BE2C (cell line): ENCODE data around the gene ERMP1. TPM values are rescaled to one million over a fixed set of nuclear protein-coding genes. Genes with fewer than 3 reads are reported as not detected.
"Not testable (repeated sequence)": the region's sequence is repeated elsewhere in the genome, so short reads cannot be mapped to it uniquely, and the experiment has no call there.

Experiments used
- DNase-seq: peaks from one replicate; pipeline ENCODE4 v3.0.0-alpha.2; 2020
- H3K27me3 ChIP-seq: fragments of 250-450 bp; sonication (Bioruptor Pico); 2 replicates; pipeline ENCODE4 v1.5.1; 2020; ENCODE audit warnings: mild to moderate bottlenecking
- H3K36me3 ChIP-seq: fragments of 250-450 bp; sonication (Bioruptor Pico); 2 replicates; pipeline ENCODE4 v1.5.1; 2020; ENCODE audit warnings: mild to moderate bottlenecking
- H3K4me1 ChIP-seq: fragments of 250-450 bp; sonication (Bioruptor Pico); 2 replicates; pipeline ENCODE4 v1.5.1; 2020
- H3K4me3 ChIP-seq: 2 replicates; pipeline ENCODE4 v1.5.1; 2011; ENCODE audit warnings: low read depth, low read length
- H3K9me3 ChIP-seq: fragments of 250-450 bp; sonication (Bioruptor Pico); 2 replicates; pipeline ENCODE4 v1.5.1; 2020
- polyA plus RNA-seq: library from polyadenylated mRNA; unstranded; fragments of >200 nt; gene quantifications from one replicate; pipeline ENCODE4 v1.2.1, GENCODE V29; 2012; ENCODE audit warnings: low read depth, missing spikeins; ENCODE audit not compliant: insufficient read length, insufficient read depth
- TF ChIP-seq, protein P1 (sequence below): IDR thresholded peaks from 2 replicates; pipeline ENCODE4 v1.5.1; 2012; ENCODE audit warnings: mild to moderate bottlenecking, low read depth, low read length

ERMP1 gene, protein sequence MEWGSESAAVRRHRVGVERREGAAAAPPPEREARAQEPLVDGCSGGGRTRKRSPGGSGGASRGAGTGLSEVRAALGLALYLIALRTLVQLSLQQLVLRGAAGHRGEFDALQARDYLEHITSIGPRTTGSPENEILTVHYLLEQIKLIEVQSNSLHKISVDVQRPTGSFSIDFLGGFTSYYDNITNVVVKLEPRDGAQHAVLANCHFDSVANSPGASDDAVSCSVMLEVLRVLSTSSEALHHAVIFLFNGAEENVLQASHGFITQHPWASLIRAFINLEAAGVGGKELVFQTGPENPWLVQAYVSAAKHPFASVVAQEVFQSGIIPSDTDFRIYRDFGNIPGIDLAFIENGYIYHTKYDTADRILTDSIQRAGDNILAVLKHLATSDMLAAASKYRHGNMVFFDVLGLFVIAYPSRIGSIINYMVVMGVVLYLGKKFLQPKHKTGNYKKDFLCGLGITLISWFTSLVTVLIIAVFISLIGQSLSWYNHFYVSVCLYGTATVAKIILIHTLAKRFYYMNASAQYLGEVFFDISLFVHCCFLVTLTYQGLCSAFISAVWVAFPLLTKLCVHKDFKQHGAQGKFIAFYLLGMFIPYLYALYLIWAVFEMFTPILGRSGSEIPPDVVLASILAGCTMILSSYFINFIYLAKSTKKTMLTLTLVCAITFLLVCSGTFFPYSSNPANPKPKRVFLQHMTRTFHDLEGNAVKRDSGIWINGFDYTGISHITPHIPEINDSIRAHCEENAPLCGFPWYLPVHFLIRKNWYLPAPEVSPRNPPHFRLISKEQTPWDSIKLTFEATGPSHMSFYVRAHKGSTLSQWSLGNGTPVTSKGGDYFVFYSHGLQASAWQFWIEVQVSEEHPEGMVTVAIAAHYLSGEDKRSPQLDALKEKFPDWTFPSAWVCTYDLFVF
- 1.6 TPM for polyA plus RNA-seq

DNA sequence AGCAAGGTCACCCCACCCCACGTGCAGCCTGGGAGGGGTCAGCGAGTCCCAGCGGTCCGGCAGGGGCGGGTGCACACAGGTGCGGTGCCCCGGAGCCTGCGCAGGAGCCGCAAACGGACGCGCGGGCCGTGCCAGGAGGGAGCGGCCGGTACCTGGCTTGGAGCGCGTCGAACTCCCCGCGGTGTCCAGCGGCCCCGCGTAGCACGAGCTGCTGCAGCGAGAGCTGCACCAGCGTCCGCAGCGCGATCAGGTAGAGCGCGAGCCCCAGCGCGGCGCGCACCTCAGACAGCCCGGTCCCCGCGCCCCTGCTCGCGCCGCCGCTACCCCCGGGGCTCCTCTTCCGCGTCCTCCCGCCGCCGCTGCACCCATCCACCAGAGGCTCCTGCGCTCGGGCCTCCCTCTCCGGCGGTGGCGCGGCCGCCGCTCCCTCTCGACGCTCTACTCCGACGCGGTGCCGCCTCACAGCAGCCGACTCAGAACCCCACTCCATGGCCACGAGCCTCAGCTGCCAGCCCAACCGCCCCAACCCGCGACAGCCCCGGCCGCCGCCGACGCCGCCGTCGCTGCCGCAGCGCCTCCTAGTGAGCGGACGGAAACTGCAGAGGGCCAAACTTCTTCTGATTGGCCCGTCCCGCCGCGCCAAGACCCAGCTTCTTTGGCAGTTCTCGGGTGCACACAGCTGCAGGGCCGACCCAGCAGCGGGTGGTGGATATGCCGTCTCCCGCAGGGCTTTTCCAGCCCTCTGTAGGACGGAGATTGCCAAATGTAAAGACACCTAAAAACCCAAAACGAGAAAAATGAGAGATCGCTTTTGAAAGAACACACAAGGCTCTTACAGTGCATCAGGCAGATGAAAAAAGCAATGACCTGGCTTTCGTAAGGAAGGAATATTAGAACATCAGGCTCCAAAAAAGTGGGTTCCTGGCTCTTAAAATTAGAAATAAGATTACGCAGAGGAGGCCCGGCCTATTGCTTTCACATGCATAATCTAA is at the start of gene ERMP1:
Gene ERMP1, minus strand, starts transcription at position 580 of the 992 bp plus-strand sequence. Its CDS starts 90 bp downstream, at position 490.
- peak; percentile 88 for DNase-seq
- Histone ChIP-seq H3K4me1 (no peaks in the 10 kb centered on the region; the same call in 1 of the 2 replicates), H3K4me3 (peak within 1 kb of the TSS; percentile 74), H3K9me3 (no peaks in the 10 kb centered on the region), H3K36me3 (no peaks in the 10 kb centered on the region), H3K27me3 (no peaks in the 10 kb centered on the region; the same call in 1 of the 2 replicates)
- TF ChIP-seq, protein P1, sequence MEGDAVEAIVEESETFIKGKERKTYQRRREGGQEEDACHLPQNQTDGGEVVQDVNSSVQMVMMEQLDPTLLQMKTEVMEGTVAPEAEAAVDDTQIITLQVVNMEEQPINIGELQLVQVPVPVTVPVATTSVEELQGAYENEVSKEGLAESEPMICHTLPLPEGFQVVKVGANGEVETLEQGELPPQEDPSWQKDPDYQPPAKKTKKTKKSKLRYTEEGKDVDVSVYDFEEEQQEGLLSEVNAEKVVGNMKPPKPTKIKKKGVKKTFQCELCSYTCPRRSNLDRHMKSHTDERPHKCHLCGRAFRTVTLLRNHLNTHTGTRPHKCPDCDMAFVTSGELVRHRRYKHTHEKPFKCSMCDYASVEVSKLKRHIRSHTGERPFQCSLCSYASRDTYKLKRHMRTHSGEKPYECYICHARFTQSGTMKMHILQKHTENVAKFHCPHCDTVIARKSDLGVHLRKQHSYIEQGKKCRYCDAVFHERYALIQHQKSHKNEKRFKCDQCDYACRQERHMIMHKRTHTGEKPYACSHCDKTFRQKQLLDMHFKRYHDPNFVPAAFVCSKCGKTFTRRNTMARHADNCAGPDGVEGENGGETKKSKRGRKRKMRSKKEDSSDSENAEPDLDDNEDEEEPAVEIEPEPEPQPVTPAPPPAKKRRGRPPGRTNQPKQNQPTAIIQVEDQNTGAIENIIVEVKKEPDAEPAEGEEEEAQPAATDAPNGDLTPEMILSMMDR: peak; percentile 73

DNA sequence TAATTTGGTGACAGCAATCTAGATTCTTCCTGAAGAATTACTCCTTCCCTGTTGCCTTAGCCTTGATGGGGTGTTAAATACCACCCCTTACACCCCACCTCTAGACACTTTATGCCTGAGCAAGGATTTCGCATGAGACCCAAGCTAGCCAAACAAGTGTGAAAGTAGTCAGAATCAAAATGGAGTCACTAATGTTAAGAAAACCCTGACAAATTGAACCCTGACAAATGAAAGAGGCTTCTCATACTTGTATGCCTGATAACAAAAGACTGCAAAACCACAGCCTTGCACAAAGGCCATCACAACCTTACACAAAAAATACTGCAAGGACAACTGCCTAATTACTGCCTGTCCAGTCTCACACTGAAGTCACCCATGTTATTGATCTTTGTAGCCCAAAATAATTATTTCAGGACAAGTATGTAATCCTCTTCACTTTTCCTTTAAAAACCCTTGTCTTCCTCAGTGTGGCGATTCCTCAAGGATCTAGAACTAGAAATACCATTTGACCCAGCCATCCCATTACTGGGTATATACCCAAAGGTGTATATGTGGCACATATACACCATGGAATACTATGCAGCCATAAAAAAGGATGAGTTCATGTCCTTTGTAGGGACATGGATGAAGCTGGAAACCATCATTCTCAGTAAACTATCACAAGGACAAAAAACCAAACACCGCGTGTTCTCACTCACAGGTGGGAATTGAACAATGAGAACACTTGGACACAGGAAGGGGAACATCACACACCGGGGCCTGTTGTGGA is 49.5 kb upstream of the ERMP1 start:
- not testable (repeated sequence) for DNase-seq, H3K36me3 ChIP-seq, H3K4me1 ChIP-seq, H3K9me3 ChIP-seq, H3K4me3 ChIP-seq, H3K27me3 ChIP-seq

DNA sequence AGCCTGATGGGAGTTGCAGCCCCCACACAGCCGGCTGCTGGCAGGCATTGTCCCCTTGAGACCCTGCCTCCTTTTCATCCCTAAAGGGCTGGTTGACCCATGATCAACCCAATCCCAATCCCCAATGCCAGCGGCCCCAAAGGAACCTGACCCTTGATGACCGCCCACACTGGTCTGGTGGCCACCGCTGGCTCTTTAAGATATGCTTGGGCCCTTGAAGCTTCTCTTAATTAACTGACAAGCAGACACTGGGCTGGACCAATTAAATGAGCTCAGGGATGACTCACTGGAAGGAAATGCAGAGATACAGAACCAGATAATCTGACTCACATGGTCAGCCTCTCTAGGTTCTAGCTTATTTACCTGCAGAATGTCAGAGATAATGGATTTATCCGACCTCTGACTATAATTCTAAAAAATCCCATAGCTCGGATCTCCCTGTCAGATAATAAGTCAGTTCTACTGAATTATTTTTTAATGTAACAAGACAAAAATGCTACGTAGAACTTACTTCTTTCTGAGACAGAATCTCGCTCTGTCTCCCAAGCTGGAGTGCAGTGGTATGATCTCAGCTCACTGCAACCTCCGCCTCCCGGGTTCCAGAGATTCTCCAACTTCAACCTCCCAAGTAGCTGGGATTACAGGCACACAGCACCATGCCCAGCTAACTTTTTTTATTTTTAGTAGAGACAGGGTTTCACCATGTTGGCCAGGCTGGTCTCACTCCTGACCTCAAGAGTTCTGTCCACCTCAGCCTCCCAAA is 46.7 kb upstream of the ERMP1 start:
- no peaks in the 10 kb centered on the region for H3K36me3 ChIP-seq
- H3K4me3 ChIP-seq: peak overlapping the region; percentile 1; the same call in 1 of the 2 replicates
- no peaks in the 10 kb centered on the region; the same call in 1 of the 2 replicates for H3K9me3 ChIP-seq
- peaks cover 5% of the 10 kb centered on the region for H3K4me1 ChIP-seq
- DNase-seq: peak; percentile 35
- no peaks in the 10 kb centered on the region for H3K27me3 ChIP-seq
- TF ChIP-seq, protein P1: no peak

DNA sequence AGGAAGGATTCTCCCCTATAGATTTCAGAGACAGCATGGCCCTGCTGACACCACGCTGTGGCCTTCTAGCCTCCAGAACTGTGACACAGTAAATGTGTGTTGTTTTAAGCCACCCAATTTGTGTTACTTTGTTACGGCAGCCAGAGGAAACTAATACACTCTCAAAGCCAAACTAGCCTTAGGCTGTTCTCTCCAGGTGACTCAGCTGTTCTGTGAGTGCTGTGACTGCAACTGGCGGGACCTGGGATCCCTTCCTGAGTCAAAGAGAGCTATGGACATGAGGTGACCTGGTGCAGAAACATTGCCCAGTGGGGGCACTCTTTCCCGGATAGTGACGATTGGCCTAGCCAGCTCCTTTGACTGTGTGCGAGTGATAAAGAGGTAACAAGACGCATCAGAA is 43.8 kb upstream of the ERMP1 start:
- DNase-seq: no peak
- TF ChIP-seq, protein P1: no peak
- H3K27me3 ChIP-seq: no peaks in the 10 kb centered on the region
- H3K4me3 ChIP-seq: no peak overlapping the region
- peaks cover 5% of the 10 kb centered on the region for H3K4me1 ChIP-seq
- no peaks in the 10 kb centered on the region for H3K36me3 ChIP-seq
- no peaks in the 10 kb centered on the region; the same call in 1 of the 2 replicates for H3K9me3 ChIP-seq

DNA sequence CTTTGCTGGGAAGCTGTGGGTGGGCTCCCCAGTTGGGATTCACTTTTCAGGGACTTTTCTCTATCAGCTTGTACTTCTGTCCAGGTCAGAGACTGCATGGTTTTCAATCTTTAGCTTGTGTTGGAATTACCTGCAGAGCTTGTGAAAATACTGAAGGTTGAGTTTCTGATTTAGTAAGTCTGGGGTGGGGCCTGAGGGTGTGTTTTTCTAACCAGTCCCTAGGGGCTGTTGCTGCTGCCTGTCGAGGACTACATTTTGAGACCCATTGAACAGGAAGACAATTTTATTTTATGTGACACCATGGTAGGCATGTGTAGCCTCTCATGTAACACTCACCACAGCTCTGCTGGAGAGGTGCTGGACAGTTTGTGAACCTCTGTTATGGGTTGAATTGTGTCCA is 43.1 kb upstream of the ERMP1 start:
- TF ChIP-seq, protein P1: no peak
- no peak for DNase-seq
- Histone ChIP-seq H3K4me1 (peaks cover 5% of the 10 kb centered on the region), H3K36me3 (no peaks in the 10 kb centered on the region), H3K9me3 (no peaks in the 10 kb centered on the region; the same call in 1 of the 2 replicates), H3K4me3 (no peak overlapping the region), H3K27me3 (no peaks in the 10 kb centered on the region)
